K562 (cell line): Measurements from ENCODE around the gene GRIK5. TPM values are rescaled to one million over a fixed set of nuclear protein-coding genes. Genes with fewer than 3 reads are reported as not detected.
A peak's percentile ranks its signal among the peaks of the same experiment; 100 is the strongest.

ENCODE experiments used
- CBFA2T2 ChIP-seq: fragments of 450-650 bp; conservative IDR thresholded peaks from 2 replicates; pipeline ENCODE4 v1.6.1; 2017; ENCODE audit warnings: mild to moderate bottlenecking
- EZH2 ChIP-seq: IDR thresholded peaks from 2 replicates; pipeline ENCODE4 v1.6.1; 2012; ENCODE audit warnings: low read depth, mild to moderate bottlenecking, inconsistent platforms, low read length, borderline replicate concordance
- FOS ChIP-seq: IDR thresholded peaks from 3 replicates; pipeline ENCODE4 v1.6.1; 2011; ENCODE audit not compliant: insufficient read length; ENCODE audit errors: extremely low read depth
- HIVEP1 ChIP-seq: fragments of 250-450 bp; sonication (Bioruptor Pico); IDR thresholded peaks from 2 replicates; pipeline ENCODE4 v1.4.0; 2020; ENCODE audit warnings: mild to moderate bottlenecking
- HMG20B ChIP-seq: fragments of 250-450 bp; sonication (Bioruptor Pico); IDR thresholded peaks from 2 replicates; pipeline ENCODE4 v1.5.0; 2021; ENCODE audit warnings: mild to moderate bottlenecking
- POLR2A ChIP-seq: fragments of 450-650 bp; conservative IDR thresholded peaks from 2 replicates; pipeline ENCODE4 v1.6.1; 2016
- POLR2H ChIP-seq: IDR thresholded peaks from 2 replicates; pipeline ENCODE4 v1.6.1; 2016; ENCODE audit warnings: missing genetic modification characterization, low read depth, mild to moderate bottlenecking, control low read depth, missing compliant biosample characterization, moderate library complexity
- PRMT5 ChIP-seq: sonication (generic); formaldehyde crosslinking; IDR thresholded peaks from 2 replicates; pipeline ENCODE4 v1.5.0; 2020; ENCODE audit warnings: missing genetic modification reagents
- PURB ChIP-seq: sonication (generic); formaldehyde crosslinking; IDR thresholded peaks from 2 replicates; pipeline ENCODE4 v1.9.0; 2021; ENCODE audit warnings: low read depth, mild to moderate bottlenecking, missing genetic modification reagents
- RBFOX2 ChIP-seq: fragments of 200-400 bp; formaldehyde crosslinking; IDR thresholded peaks from 2 replicates; pipeline ENCODE4 v1.6.1; 2017; ENCODE audit warnings: low read depth, mild to moderate bottlenecking, low read length, moderate library complexity
- RBM25 ChIP-seq: fragments of 200-400 bp; formaldehyde crosslinking; IDR thresholded peaks from 2 replicates; pipeline ENCODE4 v1.6.1; 2018; ENCODE audit warnings: low read length, low read depth, moderate library complexity; ENCODE audit not compliant: severe bottlenecking
- TRIM28 ChIP-seq: fragments of 450-650 bp; IDR thresholded peaks from 2 replicates; pipeline ENCODE4 v1.6.1; 2017
- ZBED1 ChIP-seq: IDR thresholded peaks from 2 replicates; pipeline ENCODE4 v1.6.1; 2014
- ZBTB1 ChIP-seq: sonication (generic); formaldehyde crosslinking; IDR thresholded peaks from 2 replicates; pipeline ENCODE4 v1.8.1; 2023; ENCODE audit warnings: missing genetic modification reagents, low read depth, mild to moderate bottlenecking, borderline replicate concordance
- ZFP30 ChIP-seq: fragments of 250-450 bp; sonication (Bioruptor Pico); IDR thresholded peaks from 2 replicates; pipeline ENCODE4 v1.8.0; 2022; ENCODE audit warnings: moderate library complexity, mild to moderate bottlenecking, inconsistent platforms, borderline replicate concordance
- ZNF23 ChIP-seq: fragments of 250-450 bp; sonication (Bioruptor Pico); IDR thresholded peaks from 2 replicates; pipeline ENCODE4 v1.4.0; 2020; ENCODE audit warnings: mild to moderate bottlenecking
- polyA plus RNA-seq, 8 experiments: library from polyadenylated mRNA; depleted of rRNA in 4 of 8; stranded (reverse) in 5 of 8; unstranded in 3 of 8; fragments of >200 nt; fragmentation: Nextera tagmentation in 2 of 8; fragmentation: Illumina TruSeq in 1 of 8; extraction: Ambion mirVana in 2 of 8; extraction: Trizol in 1 of 8; gene quantifications; 2 replicates each; pipeline versions ENCODE4 v1.2.1 to v1.2.3, GENCODE V29; 2011 to 2014; ENCODE audit warnings: inconsistent platforms in 1 of 8, missing spikeins in 1 of 8
- total RNA-seq, 7 experiments: library from RNA; depleted of rRNA in 6 of 7; stranded (reverse); fragments of >200 nt in 6 of 7; fragmentation: Illumina TruSeq in 2 of 7; extraction: Trizol in 2 of 7; gene quantifications; 2 replicates each; pipeline versions ENCODE4 v1.2.1 to v1.2.3, GENCODE V29; 2011 to 2021; ENCODE audit warnings: low replicate concordance in 1 of 7
- TF ChIP-seq, protein P1 (sequence below): fragments of 450-650 bp; IDR thresholded peaks from 2 replicates; pipeline ENCODE4 v1.6.1; 2017; ENCODE audit warnings: mild to moderate bottlenecking, moderate library complexity
- TF ChIP-seq, protein P2 (sequence below): fragments of 450-650 bp; formaldehyde crosslinking; IDR thresholded peaks from 2 replicates; pipeline ENCODE4 v1.4.0; 2020; ENCODE audit warnings: mild to moderate bottlenecking, mixed read lengths
- TF ChIP-seq, protein P3 (sequence below), 2 experiments: fragments of 450-650 bp; IDR thresholded peaks; 2 replicates each; pipeline ENCODE4 v1.6.1; 2018; ENCODE audit warnings: mild to moderate bottlenecking in 2 of 2, low read depth in 1 of 2; ENCODE audit not compliant: partially characterized antibody in 2 of 2
- TF ChIP-seq, protein P4 (sequence below): sonication (generic); formaldehyde crosslinking; IDR thresholded peaks from 2 replicates; pipeline ENCODE4 v1.9.0; 2022; ENCODE audit warnings: mild to moderate bottlenecking, missing genetic modification reagents
- TF ChIP-seq, protein P5 (sequence below): IDR thresholded peaks from 2 replicates; pipeline ENCODE4 v1.6.1; 2011; ENCODE audit not compliant: insufficient read length; ENCODE audit errors: extremely low read depth

The GRIK5 gene
- total and polyA plus RNA-seq, 9 of the 15 experiments (the other 6 are each of a cell fraction or from before 2014, with no cell fraction given): 0.04 to 0.55 (median 0.27) TPM; not detected in 2

DNA sequence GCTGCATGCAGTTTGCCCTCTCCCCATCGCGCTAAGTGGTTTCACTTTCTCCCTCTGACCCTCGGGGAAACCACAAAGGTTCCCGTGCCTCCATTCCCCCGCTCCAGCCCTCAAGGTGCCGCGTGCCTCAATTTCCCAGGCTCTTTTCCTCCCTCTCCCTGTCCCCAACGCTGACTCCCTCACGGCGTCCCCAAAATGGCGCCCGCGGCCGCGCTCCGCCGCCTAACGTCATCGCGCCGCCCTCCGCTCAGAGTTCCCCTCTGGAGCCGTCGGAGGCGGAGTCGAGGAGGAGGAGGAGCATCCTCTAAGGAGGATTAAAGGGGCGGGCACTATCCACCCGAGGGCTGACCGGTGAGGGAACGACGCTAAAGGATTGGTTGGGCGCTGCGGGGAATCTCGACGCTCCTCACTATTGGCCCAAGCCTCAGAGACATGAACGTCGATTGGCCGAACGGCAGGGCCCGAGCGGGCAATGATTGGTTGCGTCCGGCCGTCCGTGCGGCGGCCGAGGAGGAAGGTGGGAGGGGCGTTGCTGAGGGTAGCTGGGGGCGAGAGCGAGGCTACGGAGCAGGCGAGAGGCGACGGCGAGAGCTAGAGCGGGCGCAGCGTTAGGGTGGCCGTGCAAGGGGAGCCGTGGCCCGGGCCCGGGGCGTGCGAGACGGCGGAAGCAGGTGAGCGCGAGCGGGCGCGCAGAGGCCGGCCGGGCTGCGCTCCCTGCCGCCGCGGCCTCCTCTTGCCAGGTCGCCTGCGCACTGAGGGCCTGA is 5.8 kb upstream of the GRIK5 start, which contains the start of gene ZNF574 (continued):
- TF ChIP-seq, protein P1, sequence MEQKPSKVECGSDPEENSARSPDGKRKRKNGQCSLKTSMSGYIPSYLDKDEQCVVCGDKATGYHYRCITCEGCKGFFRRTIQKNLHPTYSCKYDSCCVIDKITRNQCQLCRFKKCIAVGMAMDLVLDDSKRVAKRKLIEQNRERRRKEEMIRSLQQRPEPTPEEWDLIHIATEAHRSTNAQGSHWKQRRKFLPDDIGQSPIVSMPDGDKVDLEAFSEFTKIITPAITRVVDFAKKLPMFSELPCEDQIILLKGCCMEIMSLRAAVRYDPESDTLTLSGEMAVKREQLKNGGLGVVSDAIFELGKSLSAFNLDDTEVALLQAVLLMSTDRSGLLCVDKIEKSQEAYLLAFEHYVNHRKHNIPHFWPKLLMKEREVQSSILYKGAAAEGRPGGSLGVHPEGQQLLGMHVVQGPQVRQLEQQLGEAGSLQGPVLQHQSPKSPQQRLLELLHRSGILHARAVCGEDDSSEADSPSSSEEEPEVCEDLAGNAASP: no peak
- TF ChIP-seq, protein P2, sequence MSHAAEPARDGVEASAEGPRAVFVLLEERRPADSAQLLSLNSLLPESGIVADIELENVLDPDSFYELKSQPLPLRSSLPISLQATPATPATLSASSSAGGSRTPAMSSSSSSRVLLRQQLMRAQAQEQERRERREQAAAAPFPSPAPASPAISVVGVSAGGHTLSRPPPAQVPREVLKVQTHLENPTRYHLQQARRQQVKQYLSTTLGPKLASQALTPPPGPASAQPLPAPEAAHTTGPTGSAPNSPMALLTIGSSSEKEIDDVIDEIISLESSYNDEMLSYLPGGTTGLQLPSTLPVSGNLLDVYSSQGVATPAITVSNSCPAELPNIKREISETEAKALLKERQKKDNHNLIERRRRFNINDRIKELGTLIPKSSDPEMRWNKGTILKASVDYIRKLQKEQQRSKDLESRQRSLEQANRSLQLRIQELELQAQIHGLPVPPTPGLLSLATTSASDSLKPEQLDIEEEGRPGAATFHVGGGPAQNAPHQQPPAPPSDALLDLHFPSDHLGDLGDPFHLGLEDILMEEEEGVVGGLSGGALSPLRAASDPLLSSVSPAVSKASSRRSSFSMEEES (CRISPR knock-in tag): no peak
- TF ChIP-seq PURB (CRISPR knock-in tag) (no peak), ZNF23 (CRISPR knock-in tag) (no peak), HMG20B (CRISPR knock-in tag) (no peak), FOS (peak; percentile 99), EZH2 (no peak), TRIM28 (no peak), HIVEP1 (0 out of 2 replicates have a peak, but pooled peaks have one; percentile 14), CBFA2T2 (no peak), POLR2H (tag) (peak; percentile 96), RBFOX2 (peak; percentile 100), POLR2A (peak; percentile 99), RBM25 (peak; percentile 98), ZBTB1 (CRISPR knock-in tag) (no peak), ZFP30 (CRISPR knock-in tag) (no peak; the same call in 1 of the 2 replicates), PRMT5 (CRISPR knock-in tag) (no peak), ZBED1 (no peak)
- TF ChIP-seq, protein P3, sequence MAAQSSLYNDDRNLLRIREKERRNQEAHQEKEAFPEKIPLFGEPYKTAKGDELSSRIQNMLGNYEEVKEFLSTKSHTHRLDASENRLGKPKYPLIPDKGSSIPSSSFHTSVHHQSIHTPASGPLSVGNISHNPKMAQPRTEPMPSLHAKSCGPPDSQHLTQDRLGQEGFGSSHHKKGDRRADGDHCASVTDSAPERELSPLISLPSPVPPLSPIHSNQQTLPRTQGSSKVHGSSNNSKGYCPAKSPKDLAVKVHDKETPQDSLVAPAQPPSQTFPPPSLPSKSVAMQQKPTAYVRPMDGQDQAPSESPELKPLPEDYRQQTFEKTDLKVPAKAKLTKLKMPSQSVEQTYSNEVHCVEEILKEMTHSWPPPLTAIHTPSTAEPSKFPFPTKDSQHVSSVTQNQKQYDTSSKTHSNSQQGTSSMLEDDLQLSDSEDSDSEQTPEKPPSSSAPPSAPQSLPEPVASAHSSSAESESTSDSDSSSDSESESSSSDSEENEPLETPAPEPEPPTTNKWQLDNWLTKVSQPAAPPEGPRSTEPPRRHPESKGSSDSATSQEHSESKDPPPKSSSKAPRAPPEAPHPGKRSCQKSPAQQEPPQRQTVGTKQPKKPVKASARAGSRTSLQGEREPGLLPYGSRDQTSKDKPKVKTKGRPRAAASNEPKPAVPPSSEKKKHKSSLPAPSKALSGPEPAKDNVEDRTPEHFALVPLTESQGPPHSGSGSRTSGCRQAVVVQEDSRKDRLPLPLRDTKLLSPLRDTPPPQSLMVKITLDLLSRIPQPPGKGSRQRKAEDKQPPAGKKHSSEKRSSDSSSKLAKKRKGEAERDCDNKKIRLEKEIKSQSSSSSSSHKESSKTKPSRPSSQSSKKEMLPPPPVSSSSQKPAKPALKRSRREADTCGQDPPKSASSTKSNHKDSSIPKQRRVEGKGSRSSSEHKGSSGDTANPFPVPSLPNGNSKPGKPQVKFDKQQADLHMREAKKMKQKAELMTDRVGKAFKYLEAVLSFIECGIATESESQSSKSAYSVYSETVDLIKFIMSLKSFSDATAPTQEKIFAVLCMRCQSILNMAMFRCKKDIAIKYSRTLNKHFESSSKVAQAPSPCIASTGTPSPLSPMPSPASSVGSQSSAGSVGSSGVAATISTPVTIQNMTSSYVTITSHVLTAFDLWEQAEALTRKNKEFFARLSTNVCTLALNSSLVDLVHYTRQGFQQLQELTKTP (IDR thresholded peaks at IDR 0.05; ENCODE audit: low read depth in 1 of 2, partially characterized antibody in 2 of 2): no peak
- TF ChIP-seq, protein P4, sequence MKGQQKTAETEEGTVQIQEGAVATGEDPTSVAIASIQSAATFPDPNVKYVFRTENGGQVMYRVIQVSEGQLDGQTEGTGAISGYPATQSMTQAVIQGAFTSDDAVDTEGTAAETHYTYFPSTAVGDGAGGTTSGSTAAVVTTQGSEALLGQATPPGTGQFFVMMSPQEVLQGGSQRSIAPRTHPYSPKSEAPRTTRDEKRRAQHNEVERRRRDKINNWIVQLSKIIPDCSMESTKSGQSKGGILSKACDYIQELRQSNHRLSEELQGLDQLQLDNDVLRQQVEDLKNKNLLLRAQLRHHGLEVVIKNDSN: peak; percentile 4; the same call in 1 of the 2 replicates
- TF ChIP-seq, protein P5, sequence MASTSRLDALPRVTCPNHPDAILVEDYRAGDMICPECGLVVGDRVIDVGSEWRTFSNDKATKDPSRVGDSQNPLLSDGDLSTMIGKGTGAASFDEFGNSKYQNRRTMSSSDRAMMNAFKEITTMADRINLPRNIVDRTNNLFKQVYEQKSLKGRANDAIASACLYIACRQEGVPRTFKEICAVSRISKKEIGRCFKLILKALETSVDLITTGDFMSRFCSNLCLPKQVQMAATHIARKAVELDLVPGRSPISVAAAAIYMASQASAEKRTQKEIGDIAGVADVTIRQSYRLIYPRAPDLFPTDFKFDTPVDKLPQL: no peak
